ENCODE results near the gene MAP3K3.

The MAP3K3 gene

DNA sequence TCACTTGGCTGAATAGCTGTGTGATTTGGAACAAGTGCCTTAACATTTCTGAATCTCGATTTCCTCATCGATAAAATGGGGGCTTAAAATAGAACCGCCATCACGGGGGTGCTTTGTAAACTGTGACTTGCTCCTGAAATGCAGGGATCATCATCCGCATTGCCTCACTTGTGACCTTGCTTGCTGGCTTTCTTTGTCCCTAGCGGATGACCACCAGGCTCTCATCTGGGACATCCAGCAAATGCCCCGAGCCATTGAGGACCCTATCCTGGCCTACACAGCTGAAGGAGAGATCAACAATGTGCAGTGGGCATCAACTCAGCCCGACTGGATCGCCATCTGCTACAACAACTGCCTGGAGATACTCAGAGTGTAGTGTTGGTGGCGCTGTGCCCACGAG is 33.4 kb upstream of the MAP3K3 start:
- TF ChIP-seq MYC (IDR thresholded peaks at IDR 0.05; ENCODE audit: low read depth, low read length) = no peak
- TF ChIP-seq, protein P1, sequence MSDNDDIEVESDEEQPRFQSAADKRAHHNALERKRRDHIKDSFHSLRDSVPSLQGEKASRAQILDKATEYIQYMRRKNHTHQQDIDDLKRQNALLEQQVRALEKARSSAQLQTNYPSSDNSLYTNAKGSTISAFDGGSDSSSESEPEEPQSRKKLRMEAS (IDR thresholded peaks at IDR 0.05; ENCODE audit: low read depth, low read length) = no peak
- TF ChIP-seq CTCF (IDR thresholded peaks at IDR 0.05; ENCODE audit: low read depth, low read length) = no peak
- TF ChIP-seq POLR2A (IDR thresholded peaks at IDR 0.05; ENCODE audit: extremely low read depth, insufficient read length) = no peak
- no peak for DNase-seq (ENCODE audit: low read depth)
- no peak overlapping the region for H3K4me3 ChIP-seq (ENCODE audit: low read depth, low read length)

DNA sequence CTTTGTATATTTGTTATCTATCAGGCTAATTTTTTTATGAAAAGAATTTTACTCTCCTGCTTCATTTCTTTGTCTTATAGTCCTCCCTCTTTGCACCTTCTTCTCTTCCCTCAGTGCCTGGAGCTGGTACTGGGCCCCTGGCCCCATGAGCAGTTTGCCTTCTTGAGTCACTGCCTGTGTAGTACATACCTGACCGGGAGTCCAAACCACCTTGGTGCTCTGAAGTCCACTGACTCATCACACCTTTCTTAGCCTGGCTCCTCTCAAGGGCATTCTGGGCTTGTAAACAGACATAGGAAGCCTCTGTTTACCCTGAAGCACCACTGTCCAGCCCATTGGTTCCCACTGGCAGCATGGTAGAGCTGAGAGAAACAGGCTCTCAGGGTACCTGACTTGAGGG is 32.6 kb upstream of the MAP3K3 start:
- no peak overlapping the region for H3K4me3 ChIP-seq (ENCODE audit: low read depth, low read length)
- DNase-seq (ENCODE audit: low read depth) = no peak
- TF ChIP-seq MYC (IDR thresholded peaks at IDR 0.05; ENCODE audit: low read depth, low read length) (no peak), POLR2A (IDR thresholded peaks at IDR 0.05; ENCODE audit: extremely low read depth, insufficient read length) (no peak), CTCF (IDR thresholded peaks at IDR 0.05; ENCODE audit: low read depth, low read length) (no peak)
- TF ChIP-seq, protein P1 (IDR thresholded peaks at IDR 0.05; ENCODE audit: low read depth, low read length) = no peak

- no peak for DNase-seq (ENCODE audit: low read depth)
- H3K4me3 ChIP-seq (ENCODE audit: low read depth, low read length) = no peak overlapping the region
These were observed 29.4 kb upstream of the MAP3K3 start for GRCh38 chr17:63592797-63593196.

GRCh38 chr17:63595132-63595531 is 27.1 kb upstream of the MAP3K3 start:
- no peak for DNase-seq (ENCODE audit: low read depth)
- H3K4me3 ChIP-seq (ENCODE audit: low read depth, low read length) = no peak overlapping the region
- TF ChIP-seq CTCF (IDR thresholded peaks at IDR 0.05; ENCODE audit: low read depth, low read length) (no peak), POLR2A (IDR thresholded peaks at IDR 0.05; ENCODE audit: extremely low read depth, insufficient read length) (no peak), MYC (IDR thresholded peaks at IDR 0.05; ENCODE audit: low read depth, low read length) (no peak)
- TF ChIP-seq, protein P1 (IDR thresholded peaks at IDR 0.05; ENCODE audit: low read depth, low read length) = no peak

More at GRCh38 chr17:63592797-63593196, 29.4 kb upstream of the MAP3K3 start:
- TF ChIP-seq POLR2A (IDR thresholded peaks at IDR 0.05; ENCODE audit: extremely low read depth, insufficient read length) = no peak
- no peak for TF ChIP-seq MYC (IDR thresholded peaks at IDR 0.05; ENCODE audit: low read depth, low read length)
- TF ChIP-seq, protein P1 (IDR thresholded peaks at IDR 0.05; ENCODE audit: low read depth, low read length) = no peak
- TF ChIP-seq CTCF (IDR thresholded peaks at IDR 0.05; ENCODE audit: low read depth, low read length) = no peak

GRCh38 chr17:63596856-63597586 is 25.2 kb upstream of the MAP3K3 start:
- TF ChIP-seq MYC (IDR thresholded peaks at IDR 0.05; ENCODE audit: low read depth, low read length) (no peak), CTCF (IDR thresholded peaks at IDR 0.05; ENCODE audit: low read depth, low read length) (no peak), POLR2A (IDR thresholded peaks at IDR 0.05; ENCODE audit: extremely low read depth, insufficient read length) (no peak)
- TF ChIP-seq, protein P1 (IDR thresholded peaks at IDR 0.05; ENCODE audit: low read depth, low read length) = no peak
- DNase-seq (ENCODE audit: low read depth) = no peak
- H3K4me3 ChIP-seq (ENCODE audit: low read depth, low read length) = no peak overlapping the region
